HL-60 (cell line): ENCODE measurements around the gene ZPLD1.

Source experiments
- GABPA ChIP-seq: IDR thresholded peaks from 2 replicates; pipeline ENCODE4 v1.6.1; 2012; ENCODE audit warnings: low read depth
- POLR2AphosphoS5 ChIP-seq: IDR thresholded peaks from 2 replicates; pipeline ENCODE4 v1.6.1; 2012; ENCODE audit warnings: low read depth
- REST ChIP-seq: IDR thresholded peaks from 2 replicates; pipeline ENCODE4 v1.6.1; 2012; ENCODE audit warnings: low read depth; ENCODE audit not compliant: insufficient replicate concordance
- TF ChIP-seq, protein P1 (sequence below): IDR thresholded peaks from one replicate; pipeline ENCODE4 v1.5.1; 2011; ENCODE audit warnings: low read length, control low read depth, inconsistent platforms; ENCODE audit not compliant: insufficient read depth

- TF ChIP-seq, protein P1, sequence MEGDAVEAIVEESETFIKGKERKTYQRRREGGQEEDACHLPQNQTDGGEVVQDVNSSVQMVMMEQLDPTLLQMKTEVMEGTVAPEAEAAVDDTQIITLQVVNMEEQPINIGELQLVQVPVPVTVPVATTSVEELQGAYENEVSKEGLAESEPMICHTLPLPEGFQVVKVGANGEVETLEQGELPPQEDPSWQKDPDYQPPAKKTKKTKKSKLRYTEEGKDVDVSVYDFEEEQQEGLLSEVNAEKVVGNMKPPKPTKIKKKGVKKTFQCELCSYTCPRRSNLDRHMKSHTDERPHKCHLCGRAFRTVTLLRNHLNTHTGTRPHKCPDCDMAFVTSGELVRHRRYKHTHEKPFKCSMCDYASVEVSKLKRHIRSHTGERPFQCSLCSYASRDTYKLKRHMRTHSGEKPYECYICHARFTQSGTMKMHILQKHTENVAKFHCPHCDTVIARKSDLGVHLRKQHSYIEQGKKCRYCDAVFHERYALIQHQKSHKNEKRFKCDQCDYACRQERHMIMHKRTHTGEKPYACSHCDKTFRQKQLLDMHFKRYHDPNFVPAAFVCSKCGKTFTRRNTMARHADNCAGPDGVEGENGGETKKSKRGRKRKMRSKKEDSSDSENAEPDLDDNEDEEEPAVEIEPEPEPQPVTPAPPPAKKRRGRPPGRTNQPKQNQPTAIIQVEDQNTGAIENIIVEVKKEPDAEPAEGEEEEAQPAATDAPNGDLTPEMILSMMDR = no peak
- no peak for TF ChIP-seq POLR2AphosphoS5
- TF ChIP-seq GABPA = no peak
- no peak for TF ChIP-seq REST
These were observed 76.8 kb downstream of the ZPLD1 start for GRCh38 chr3:102511639-102512038.
